Bronchial epithelial cell (primary cell): Measurements from ENCODE around the gene TACR2. TPM values are rescaled to one million over a fixed set of nuclear protein-coding genes. Genes with fewer than 3 reads are reported as not detected.
A peak's percentile ranks its signal among the peaks of the same experiment; 100 is the strongest.

Experiments
- DNase-seq: peaks from one replicate; pipeline ENCODE4 v3.0.0-alpha.2; 2010; ENCODE audit warnings: low read depth
- FAIRE-seq: peaks from 2 replicates; lab custom pipeline; 2011; peaks lifted over from hg19 to GRCh38; lab: Jason Lieb, UNC
- H3K27me3 ChIP-seq: 2 replicates; pipeline ENCODE4 v1.5.1; 2011; ENCODE audit warnings: low read length; ENCODE audit not compliant: control insufficient read depth, insufficient read depth
- H3K36me3 ChIP-seq: 2 replicates; pipeline ENCODE4 v1.5.1; 2011; ENCODE audit warnings: low read length; ENCODE audit not compliant: control insufficient read depth, insufficient read depth
- H3K4me3 ChIP-seq: 2 replicates; pipeline ENCODE4 v1.5.1; 2011; ENCODE audit warnings: mild to moderate bottlenecking, low read depth, low read length, control low read depth
- total RNA-seq: library from RNA; depleted of rRNA; stranded (reverse); fragments of >200 nt; gene quantifications from 2 replicates; pipeline ENCODE4 v1.2.1, GENCODE V29; 2014
- TF ChIP-seq, protein P1 (sequence below): IDR thresholded peaks from 2 replicates; pipeline ENCODE4 v1.5.1; 2011; ENCODE audit warnings: mild to moderate bottlenecking, moderate library complexity, low read length, control low read depth, inconsistent platforms; ENCODE audit not compliant: insufficient read depth, severe bottlenecking

The TACR2 gene
- total RNA-seq, 1 donor from 2014 or later = under 0.01 TPM

DNA sequence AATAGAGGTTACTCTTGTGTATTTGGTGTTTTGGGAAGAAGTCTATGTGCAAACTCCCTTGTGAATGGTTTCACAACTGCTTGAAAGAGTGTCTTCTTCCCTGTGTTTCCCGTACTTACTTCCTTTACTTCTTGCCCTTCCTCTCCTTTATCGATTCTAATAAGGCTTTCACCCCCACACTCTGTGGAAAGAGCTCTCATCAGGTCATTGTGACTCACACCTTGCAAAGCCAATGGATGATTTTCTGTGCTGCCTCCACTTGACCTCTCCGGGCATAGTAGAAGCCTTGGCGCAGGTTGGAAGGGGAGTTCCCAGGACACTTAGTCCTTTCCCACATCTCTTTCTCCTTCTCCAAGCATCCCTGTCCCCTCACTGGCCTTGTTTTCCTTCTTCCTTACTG, 28.3 kb upstream of the TACR2 start:
- TF ChIP-seq, protein P1, sequence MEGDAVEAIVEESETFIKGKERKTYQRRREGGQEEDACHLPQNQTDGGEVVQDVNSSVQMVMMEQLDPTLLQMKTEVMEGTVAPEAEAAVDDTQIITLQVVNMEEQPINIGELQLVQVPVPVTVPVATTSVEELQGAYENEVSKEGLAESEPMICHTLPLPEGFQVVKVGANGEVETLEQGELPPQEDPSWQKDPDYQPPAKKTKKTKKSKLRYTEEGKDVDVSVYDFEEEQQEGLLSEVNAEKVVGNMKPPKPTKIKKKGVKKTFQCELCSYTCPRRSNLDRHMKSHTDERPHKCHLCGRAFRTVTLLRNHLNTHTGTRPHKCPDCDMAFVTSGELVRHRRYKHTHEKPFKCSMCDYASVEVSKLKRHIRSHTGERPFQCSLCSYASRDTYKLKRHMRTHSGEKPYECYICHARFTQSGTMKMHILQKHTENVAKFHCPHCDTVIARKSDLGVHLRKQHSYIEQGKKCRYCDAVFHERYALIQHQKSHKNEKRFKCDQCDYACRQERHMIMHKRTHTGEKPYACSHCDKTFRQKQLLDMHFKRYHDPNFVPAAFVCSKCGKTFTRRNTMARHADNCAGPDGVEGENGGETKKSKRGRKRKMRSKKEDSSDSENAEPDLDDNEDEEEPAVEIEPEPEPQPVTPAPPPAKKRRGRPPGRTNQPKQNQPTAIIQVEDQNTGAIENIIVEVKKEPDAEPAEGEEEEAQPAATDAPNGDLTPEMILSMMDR = no peak
- DNase-seq (no peak), FAIRE-seq (no peak)
- Histone ChIP-seq H3K4me3 (no peak overlapping the region), H3K27me3 (no peaks in the 10 kb centered on the region), H3K36me3 (peaks cover 2% of the 10 kb centered on the region)

DNA sequence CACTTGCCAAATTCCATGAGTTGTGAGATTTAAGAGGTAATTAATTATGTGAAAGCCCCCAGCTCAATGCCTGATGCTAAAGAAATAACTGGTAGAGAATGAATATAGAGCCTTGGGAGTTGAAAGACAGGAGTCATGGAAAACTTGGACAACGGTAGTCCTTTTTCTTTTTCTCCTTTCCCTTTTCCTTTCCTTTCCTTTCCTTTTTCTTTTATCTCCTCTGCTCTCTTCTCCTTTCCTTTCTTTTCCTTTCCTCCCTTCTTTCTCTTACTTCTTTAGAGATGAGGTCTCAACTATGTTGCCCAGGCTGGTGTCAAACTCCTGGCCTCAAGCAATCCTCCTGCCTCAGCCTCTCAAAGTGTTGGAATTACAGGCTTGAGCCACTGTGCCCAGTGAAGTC, 26.6 kb upstream of the TACR2 start:
- DNase-seq (no peak), FAIRE-seq (no peak)
- TF ChIP-seq, protein P1 = no peak
- Histone ChIP-seq H3K4me3 (no peak overlapping the region), H3K27me3 (no peaks in the 10 kb centered on the region), H3K36me3 (peaks cover 2% of the 10 kb centered on the region)

DNA sequence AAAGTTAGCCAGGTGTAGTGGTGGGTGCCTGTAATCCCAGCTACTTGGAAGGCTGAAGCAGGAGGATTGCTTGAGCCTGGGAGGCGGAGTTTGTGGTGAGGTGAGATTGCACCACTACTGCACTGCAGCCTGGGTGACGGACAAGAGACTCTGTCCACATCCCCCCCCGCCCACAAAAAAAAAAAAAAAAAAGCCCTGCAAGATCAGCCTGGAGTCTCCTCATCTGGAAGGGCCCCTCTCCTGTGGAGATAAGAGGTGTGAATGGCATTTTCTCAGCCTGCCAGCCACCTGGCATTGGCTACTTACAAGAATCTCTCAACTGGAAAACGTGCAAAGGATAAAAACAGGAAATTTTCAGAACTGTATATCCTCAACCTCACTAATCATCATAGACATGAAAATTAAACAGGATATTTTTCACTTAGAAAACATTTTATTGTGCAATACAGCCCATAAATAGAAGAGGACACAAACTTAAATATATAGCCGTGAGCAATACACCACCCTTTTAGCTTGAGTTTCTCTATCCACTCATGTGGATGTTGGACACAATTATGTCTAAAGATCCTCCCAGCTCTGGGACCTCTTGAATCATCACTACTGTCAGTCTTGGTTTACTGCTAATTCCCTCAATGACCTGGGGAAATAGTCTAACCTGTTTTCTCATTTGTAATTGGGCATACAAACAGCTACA, 23.2 kb upstream of the TACR2 start:
- TF ChIP-seq, protein P1 = no peak
- Histone ChIP-seq H3K36me3 (peaks cover 2% of the 10 kb centered on the region), H3K4me3 (no peak overlapping the region), H3K27me3 (no peaks in the 10 kb centered on the region)
- FAIRE-seq (no peak), DNase-seq (peak; percentile 74)

DNA sequence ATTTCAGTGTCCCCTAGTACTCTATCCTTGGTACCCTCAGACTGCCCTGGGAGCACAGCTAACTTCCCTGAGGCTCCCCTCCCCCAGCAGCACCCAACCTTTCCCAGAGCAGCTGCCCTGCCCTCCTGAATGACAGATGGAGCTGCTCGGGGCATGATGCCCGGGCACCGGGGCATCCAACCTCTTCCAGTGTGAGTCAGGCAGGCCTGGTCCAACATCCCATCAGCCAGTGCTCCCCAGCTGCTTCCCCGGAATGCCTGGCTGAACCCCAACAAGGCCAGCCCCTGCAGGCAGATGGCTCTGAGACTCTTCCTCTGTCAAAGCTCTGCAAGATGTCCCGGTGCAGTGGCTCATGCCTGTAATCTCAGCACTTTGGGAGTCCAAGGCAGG, 22.6 kb upstream of the TACR2 start:
- peak; percentile 57 for DNase-seq
- Histone ChIP-seq H3K36me3 (peaks cover 2% of the 10 kb centered on the region), H3K4me3 (no peak overlapping the region), H3K27me3 (no peaks in the 10 kb centered on the region)
- no peak for FAIRE-seq
- TF ChIP-seq, protein P1 = no peak

- Histone ChIP-seq H3K27me3 (no peaks in the 10 kb centered on the region), H3K4me3 (no peak overlapping the region), H3K36me3 (peaks cover 2% of the 10 kb centered on the region)
- DNase-seq (peak; percentile 86), FAIRE-seq (peak; percentile 23)
- TF ChIP-seq, protein P1 = no peak
Observed at GRCh38 chr10:69438536-69439349, 22.0 kb upstream of the TACR2 start.
